Stimulated activated naive B cell treated with anti-CD40 and anti-IgM and Interleukin-4, amounts not matched to agents 10 μg/mL and 1 μg/mL and 100 μg/mL, for 72 hours (primary cell): Measurements from ENCODE around the gene DIPK1B.
"Not testable (repeated sequence)": the region's sequence is repeated elsewhere in the genome, so short reads cannot be mapped to it uniquely, and the experiment has no call there.

Source experiments
- ATAC-seq, 2 donors: fragments of 150-1000 bp; cut with Tn5 transposase; replicated peaks; 2 replicates each; pipeline ENCODE4 v1.10.0; 2021; ENCODE audit warnings: moderate library complexity in 1 of 2
- DNase-seq: peaks from one replicate; pipeline ENCODE4 v3.0.0; 2021
- H3K27ac Mint-ChIP-seq: one replicate; pipeline ENCODE4 v1.8.0; 2022; ENCODE audit warnings: mild to moderate bottlenecking, mixed read lengths
- H3K27me3 Mint-ChIP-seq, 2 donors: one replicate each; pipeline ENCODE4 v1.8.0; 2022; ENCODE audit warnings: mixed read lengths in 2 of 2
- H3K36me3 Mint-ChIP-seq, 2 donors: one replicate each; pipeline ENCODE4 v1.8.0; 2022; ENCODE audit warnings: mixed read lengths in 2 of 2, mild to moderate bottlenecking in 1 of 2
- H3K4me1 Mint-ChIP-seq, 2 donors: one replicate each; pipeline ENCODE4 v1.8.0; 2022; ENCODE audit warnings: mixed read lengths in 2 of 2, mild to moderate bottlenecking in 1 of 2
- H3K4me3 Mint-ChIP-seq, 2 donors: one replicate each; pipeline ENCODE4 v1.8.0; 2022; ENCODE audit warnings: mild to moderate bottlenecking in 2 of 2, mixed read lengths in 2 of 2, moderate library complexity in 1 of 2
- H3K9me3 Mint-ChIP-seq, 2 donors: one replicate each; pipeline ENCODE4 v1.8.0; 2022; ENCODE audit warnings: mixed read lengths in 2 of 2, mild to moderate bottlenecking in 1 of 2

The DIPK1B gene

GRCh38 chr9:136695955-136696354, 16.4 kb upstream of the DIPK1B start:
- Mint-ChIP-seq H3K4me1 (peaks cover 19 to 37% of the 10 kb centered on the region in 2 donors), H3K27ac (peak overlapping the region; percentile 31), H3K4me3 (no peak overlapping the region), H3K27me3 (peaks cover 7 to 10% of the 10 kb centered on the region in 2 donors), H3K9me3 (no peaks in the 10 kb centered on the region), H3K36me3 (no peaks in the 10 kb centered on the region)
- ATAC-seq (no peak), DNase-seq (no peak)

- ATAC-seq (no peak), DNase-seq (no peak)
- no peaks in the 10 kb centered on the region for H3K9me3 Mint-ChIP-seq
- peaks cover 24 to 42% of the 10 kb centered on the region in 2 donors for H3K4me1 Mint-ChIP-seq
- H3K36me3 Mint-ChIP-seq, result no peaks in the 10 kb centered on the region
- peaks cover 7 to 10% of the 10 kb centered on the region in 2 donors for H3K27me3 Mint-ChIP-seq
- no peak overlapping the region for H3K4me3 Mint-ChIP-seq
- H3K27ac Mint-ChIP-seq, result no peak overlapping the region
These were observed 15.9 kb upstream of the DIPK1B start for GRCh38 chr9:136696502-136696901.

- Mint-ChIP-seq H3K27ac (peak overlapping the region; percentile 80), H3K36me3 (no peaks in the 10 kb centered on the region), H3K4me3 (no peak overlapping the region), H3K27me3 (peaks cover 7 to 10% of the 10 kb centered on the region in 2 donors), H3K9me3 (no peaks in the 10 kb centered on the region), H3K4me1 (peaks cover 29 to 50% of the 10 kb centered on the region in 2 donors)
- DNase-seq (no peak), ATAC-seq (no peak)
These were observed 15.1 kb upstream of the DIPK1B start for GRCh38 chr9:136697146-136697820.

DNA sequence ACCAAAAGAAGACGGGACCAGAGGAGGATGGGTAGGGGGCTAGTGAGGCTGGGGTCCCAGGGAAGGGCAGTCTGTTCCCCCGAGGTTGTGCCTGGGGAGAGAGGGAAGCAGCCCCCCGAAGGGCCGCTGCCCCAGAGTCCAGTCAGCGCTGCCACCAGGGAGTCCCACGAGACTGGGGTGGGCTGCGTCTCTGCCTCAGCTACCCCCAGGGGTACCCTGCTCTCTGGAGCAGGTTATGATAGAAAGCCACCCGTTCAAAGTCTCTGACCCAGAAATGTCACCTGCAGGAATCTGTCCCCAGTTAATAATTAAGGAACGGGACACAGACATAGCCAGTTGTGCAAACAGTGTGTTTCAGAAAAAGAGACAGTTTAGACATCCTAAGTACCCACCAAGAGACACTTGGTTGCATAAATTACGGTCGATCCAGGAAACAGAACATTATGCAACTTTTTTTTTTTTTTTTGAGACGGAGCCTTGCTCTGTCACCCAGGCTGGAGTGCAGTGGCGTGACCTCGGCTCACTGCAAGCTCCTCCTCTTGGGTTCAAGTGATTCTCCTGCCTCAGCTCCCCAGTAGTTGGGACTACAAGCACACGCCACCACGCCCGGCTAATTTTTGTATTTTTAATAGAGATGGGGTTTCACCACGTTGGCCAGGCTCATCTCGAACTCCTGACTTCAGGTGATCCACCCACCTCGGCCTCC, 14.4 kb upstream of the DIPK1B start:
- H3K4me3 Mint-ChIP-seq, result no peak overlapping the region

GRCh38 chr9:136698635-136699246, 13.6 kb upstream of the DIPK1B start:
- H3K27me3 Mint-ChIP-seq, result peaks cover 7 to 10% of the 10 kb centered on the region in 2 donors
- DNase-seq (no peak), ATAC-seq (no peak)
- peaks cover 36 to 64% of the 10 kb centered on the region in 2 donors for H3K4me1 Mint-ChIP-seq
- no peaks in the 10 kb centered on the region for H3K9me3 Mint-ChIP-seq
- H3K36me3 Mint-ChIP-seq, result no peaks in the 10 kb centered on the region
- H3K27ac Mint-ChIP-seq, result no peak overlapping the region
- H3K4me3 Mint-ChIP-seq, result no peak overlapping the region

More for the DNA sequence above, 14.4 kb upstream of the DIPK1B start:
- ATAC-seq, result no peak
- no peak overlapping the region for H3K27ac Mint-ChIP-seq
- H3K9me3 Mint-ChIP-seq, result no peaks in the 10 kb centered on the region
- H3K27me3 Mint-ChIP-seq, result peaks cover 7 to 10% of the 10 kb centered on the region in 2 donors
- DNase-seq, result no peak
- peaks cover 33 to 57% of the 10 kb centered on the region in 2 donors for H3K4me1 Mint-ChIP-seq
- no peaks in the 10 kb centered on the region for H3K36me3 Mint-ChIP-seq

DNA sequence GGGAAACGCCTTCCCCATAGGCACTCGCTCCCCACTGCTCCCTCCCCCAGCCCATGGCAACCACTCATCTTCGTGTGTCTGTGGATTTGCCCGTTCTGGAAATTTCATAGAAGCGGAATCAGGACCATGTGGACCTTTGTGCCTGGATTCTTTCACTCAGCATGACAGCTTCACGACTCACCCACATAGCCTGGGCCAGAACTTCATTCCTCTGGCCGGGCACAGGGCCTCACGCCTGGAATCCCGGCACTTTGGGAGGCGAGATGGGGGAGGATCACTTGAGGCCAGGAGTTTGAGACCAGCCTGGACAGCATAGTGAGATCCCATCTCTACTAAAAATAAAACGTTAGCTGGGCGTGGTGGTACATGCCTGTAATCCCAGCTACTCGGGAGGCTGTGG, 12.1 kb upstream of the DIPK1B start:
- H3K36me3 Mint-ChIP-seq, result no peaks in the 10 kb centered on the region
- peaks cover 7 to 10% of the 10 kb centered on the region in 2 donors for H3K27me3 Mint-ChIP-seq
- DNase-seq (no peak), ATAC-seq (no peak)
- peaks cover 37 to 66% of the 10 kb centered on the region in 2 donors for H3K4me1 Mint-ChIP-seq
- peak overlapping the region; percentile 98 for H3K27ac Mint-ChIP-seq
- H3K9me3 Mint-ChIP-seq, result no peaks in the 10 kb centered on the region
- H3K4me3 Mint-ChIP-seq, result peak overlapping the region in 1 of 2 donors; percentile 84

- Mint-ChIP-seq H3K27me3 (peaks cover 7 to 10% of the 10 kb centered on the region in 2 donors), H3K27ac (peak overlapping the region; percentile 98), H3K9me3 (no peaks in the 10 kb centered on the region), H3K36me3 (no peaks in the 10 kb centered on the region), H3K4me1 (peaks cover 38 to 68% of the 10 kb centered on the region in 2 donors), H3K4me3 (peak overlapping the region; percentile 84)
- DNase-seq (peak; percentile 68), ATAC-seq (peak; percentile 88 to 89)
These were observed 11.3 kb upstream of the DIPK1B start for GRCh38 chr9:136700959-136701667.

DNA sequence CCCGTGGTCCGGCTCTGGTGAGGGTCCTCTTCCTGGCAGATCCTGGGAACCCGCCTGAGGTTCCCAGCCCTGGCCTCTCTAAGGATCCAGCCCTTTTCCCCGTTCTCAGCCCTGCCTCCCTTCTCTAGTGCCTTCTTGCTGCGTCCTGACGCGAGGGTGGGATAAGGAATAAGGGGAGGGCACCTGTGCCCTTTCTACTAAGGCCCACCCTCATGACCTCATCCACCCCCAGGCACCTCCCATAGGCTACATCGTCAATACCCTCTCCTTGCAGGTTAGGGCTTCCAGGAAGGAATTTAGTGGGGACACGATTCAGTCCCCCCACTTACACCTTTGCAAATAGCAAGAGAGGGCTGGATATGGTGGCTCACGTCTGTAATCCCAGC, 10.7 kb upstream of the DIPK1B start:
- Mint-ChIP-seq H3K27me3 (peaks cover 7 to 10% of the 10 kb centered on the region in 2 donors), H3K9me3 (no peaks in the 10 kb centered on the region), H3K27ac (peak overlapping the region; percentile 98), H3K36me3 (no peaks in the 10 kb centered on the region), H3K4me1 (peaks cover 38 to 65% of the 10 kb centered on the region in 2 donors), H3K4me3 (peak overlapping the region; percentile 84)
- peak in 1 of 2 donors; percentile 5 for ATAC-seq
- DNase-seq, result no peak

DNA sequence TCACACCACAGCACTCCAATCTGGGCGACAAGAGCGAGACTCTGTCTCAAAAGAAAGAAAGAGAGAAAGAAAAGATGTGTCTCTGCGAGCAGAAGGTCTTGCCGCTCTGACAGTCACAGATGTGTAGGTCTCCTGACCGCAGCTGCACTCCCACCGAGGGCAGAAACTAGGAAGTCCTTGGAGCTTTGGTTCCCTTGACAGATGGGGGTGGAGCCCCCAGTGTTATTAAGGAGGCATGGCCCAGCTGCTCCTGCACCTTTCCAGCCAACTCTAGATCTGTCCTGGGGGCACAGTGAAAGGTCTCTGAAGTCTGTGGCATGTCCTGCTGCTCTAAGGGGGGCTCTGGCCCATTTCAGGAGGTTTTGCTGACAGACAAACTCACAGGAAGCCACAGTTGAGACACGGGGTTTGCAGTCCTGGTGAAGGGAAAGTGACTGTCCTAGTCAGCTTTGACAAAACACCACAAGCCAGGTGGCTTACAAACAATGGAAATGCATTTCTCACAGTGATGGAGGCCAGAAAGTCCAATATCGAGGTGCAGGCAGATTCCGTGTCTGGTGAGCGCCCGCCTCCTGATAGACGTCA, 9.0 kb upstream of the DIPK1B start:
- DNase-seq (no peak), ATAC-seq (peak in 1 of 2 donors; percentile 17)
- Mint-ChIP-seq H3K4me3 (peak overlapping the region in 1 of 2 donors; percentile 37), H3K9me3 (no peaks in the 10 kb centered on the region), H3K4me1 (peaks cover 29 to 52% of the 10 kb centered on the region in 2 donors), H3K27me3 (peaks cover 0 to 3% of the 10 kb centered on the region in 2 donors), H3K36me3 (no peaks in the 10 kb centered on the region), H3K27ac (peak overlapping the region; percentile 76)

DNA sequence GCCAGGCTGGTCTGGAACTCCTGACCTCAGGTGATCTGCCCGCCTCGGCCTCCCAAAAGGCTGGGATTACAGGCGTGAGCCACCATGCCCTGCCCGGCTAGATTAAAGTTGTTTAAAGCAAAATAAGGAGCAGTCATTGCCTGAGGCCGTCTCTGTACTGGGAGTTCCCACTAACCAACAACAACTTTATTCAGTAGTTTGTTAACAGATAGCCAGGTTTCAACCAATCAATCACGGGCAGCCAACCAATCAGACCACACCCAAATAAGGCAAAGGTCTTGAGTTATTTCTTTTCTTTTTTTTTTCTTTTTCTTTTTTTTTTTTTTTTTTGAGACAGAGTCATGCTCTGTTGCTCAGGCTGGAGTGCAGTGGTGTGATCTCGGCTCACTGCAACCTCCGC, 7.6 kb upstream of the DIPK1B start:
- not testable (repeated sequence) for H3K9me3 Mint-ChIP-seq, DNase-seq, H3K27ac Mint-ChIP-seq, ATAC-seq, H3K4me3 Mint-ChIP-seq, H3K27me3 Mint-ChIP-seq, H3K36me3 Mint-ChIP-seq
- H3K4me1 Mint-ChIP-seq, result peaks cover 29 to 46% of the 10 kb centered on the region in 2 donors

DNA sequence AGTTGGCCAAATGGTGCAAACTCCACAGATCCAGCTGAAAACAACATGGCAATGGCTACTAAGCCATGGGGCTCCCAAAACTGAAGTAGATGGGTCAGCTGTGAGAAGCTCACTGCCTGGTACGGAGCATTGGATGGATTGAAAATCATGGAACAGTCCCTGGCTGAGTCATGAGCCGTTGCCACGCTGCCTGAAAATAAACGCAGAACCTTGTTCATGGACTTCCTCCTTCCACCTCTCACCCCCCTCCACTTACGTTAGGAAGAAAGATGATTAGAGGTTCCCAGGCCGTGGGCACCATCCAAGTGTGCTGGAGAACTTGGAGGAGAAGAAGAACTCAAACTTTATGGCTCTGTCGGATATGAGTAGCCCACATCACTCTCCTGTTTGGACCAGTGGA, 6.8 kb upstream of the DIPK1B start:
- peaks cover 26 to 40% of the 10 kb centered on the region in 2 donors for H3K4me1 Mint-ChIP-seq
- no peaks in the 10 kb centered on the region for H3K9me3 Mint-ChIP-seq
- peaks cover 0 to 7% of the 10 kb centered on the region in 2 donors for H3K27me3 Mint-ChIP-seq
- H3K4me3 Mint-ChIP-seq, result no peak overlapping the region
- H3K27ac Mint-ChIP-seq, result no peak overlapping the region
- no peak for ATAC-seq
- DNase-seq, result no peak
- no peaks in the 10 kb centered on the region for H3K36me3 Mint-ChIP-seq

- DNase-seq, result no peak
- H3K4me3 Mint-ChIP-seq, result no peak overlapping the region
- H3K36me3 Mint-ChIP-seq, result no peaks in the 10 kb centered on the region
- H3K27ac Mint-ChIP-seq, result no peak overlapping the region
- no peaks in the 10 kb centered on the region for H3K9me3 Mint-ChIP-seq
- ATAC-seq, result no peak
- peaks cover 0 to 7% of the 10 kb centered on the region in 2 donors for H3K27me3 Mint-ChIP-seq
- H3K4me1 Mint-ChIP-seq, result peaks cover 17 to 31% of the 10 kb centered on the region in 2 donors
These were observed 5.4 kb upstream of the DIPK1B start for GRCh38 chr9:136707011-136707410.

- DNase-seq, result no peak
- Mint-ChIP-seq H3K27ac (no peak overlapping the region), H3K9me3 (no peaks in the 10 kb centered on the region), H3K36me3 (no peaks in the 10 kb centered on the region), H3K4me1 (peaks cover 10 to 22% of the 10 kb centered on the region in 2 donors), H3K27me3 (peaks cover 0 to 7% of the 10 kb centered on the region in 2 donors), H3K4me3 (no peak overlapping the region)
- no peak for ATAC-seq
These were observed 4.4 kb upstream of the DIPK1B start for GRCh38 chr9:136707849-136708517.
